ENCODE measurements around the gene ATP6V0E2. TPM values are rescaled to one million over a fixed set of nuclear protein-coding genes. Genes with fewer than 3 reads are reported as not detected.

The ATP6V0E2 gene
- total RNA-seq, 4 donors from 2014 or later, result 17.9 to 55.1 (median 32.7) TPM

Small RNAs within 50 kb of the gene (small RNA-seq; reads per million reads assigned to genes)
- 0 reads per million in 3 donors for gene AC093458.1

Other genes with a start within 250 kb of the ATP6V0E2 start
- gene ZNF467, start 100.4 kb upstream of the ATP6V0E2 start, total RNA-seq, result 10 to 100 TPM; 10.3 to 12.4 (median 11.0) TPM
- 10 to 100 TPM in 3 of 4 donors, 1 to 10 TPM in 1; 9.1 to 17.1 (median 13.3) TPM for gene ZNF862, start 35.6 kb upstream of the ATP6V0E2 start, total RNA-seq